Embryonic facial prominence (tissue), 1 donor: Measurements from ENCODE around the gene ANK2.

Source experiments
- DNase-seq: peaks from one replicate; pipeline ENCODE4 v3.0.0-alpha.2; 2016; ENCODE audit errors: extremely low spot score

Gene ANK2

DNA sequence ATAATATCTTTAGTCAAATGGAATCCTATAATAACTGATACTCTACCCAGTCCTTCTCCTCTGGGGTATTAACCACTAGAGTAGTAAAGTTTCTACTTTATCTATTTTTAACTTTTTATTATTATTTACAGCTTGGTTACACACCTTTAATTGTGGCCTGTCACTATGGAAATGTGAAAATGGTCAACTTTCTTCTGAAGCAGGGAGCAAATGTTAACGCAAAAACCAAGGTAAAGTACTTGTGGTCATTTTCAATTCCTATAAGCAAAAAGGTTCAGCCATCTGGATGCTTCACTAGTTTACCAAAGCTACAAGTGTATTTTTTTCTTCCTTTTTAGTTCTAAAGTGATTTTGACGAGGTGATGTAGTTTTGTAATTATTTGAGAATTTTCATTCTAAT lies 238.8 kb downstream of the ANK2 start:
- DNase-seq: no peak

DNA sequence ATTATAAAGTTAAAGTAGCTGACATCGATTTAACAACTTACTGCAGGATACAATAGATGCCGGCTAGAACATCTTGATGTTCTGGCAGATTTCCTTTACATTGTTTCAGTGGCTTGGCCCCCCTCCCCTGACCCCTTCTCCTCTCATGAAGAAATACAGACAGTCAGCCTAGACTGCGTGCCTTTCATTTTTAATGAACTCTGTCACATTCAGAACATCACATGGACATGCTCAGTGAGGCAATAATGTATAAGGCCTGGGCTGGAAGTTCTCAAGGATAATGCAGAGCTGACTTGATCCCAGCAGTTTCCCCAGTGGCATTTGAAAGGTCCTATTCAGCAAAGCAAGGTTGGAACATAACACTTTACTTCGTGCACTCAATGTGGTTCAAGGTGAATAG lies 239.2 kb downstream of the ANK2 start:
- DNase-seq: no peak

DNA sequence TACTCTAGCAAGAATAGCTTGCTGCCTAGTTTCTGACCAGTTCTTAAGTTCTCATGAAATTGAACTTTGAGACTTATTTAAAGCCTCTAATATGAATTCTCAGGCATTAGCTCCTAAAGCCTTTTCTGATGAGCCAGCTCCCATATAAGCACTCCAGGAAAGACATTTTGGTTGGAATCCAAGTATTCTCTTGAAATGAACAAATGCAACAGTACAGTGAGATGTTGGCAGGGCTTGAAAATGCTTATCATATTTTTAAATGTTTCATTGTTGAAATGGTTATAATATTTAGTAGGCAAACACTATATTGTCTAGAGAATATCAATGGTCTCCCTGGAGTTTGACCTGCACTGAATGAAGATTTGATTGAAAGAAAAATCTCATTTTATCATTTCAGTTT lies 240.3 kb downstream of the ANK2 start:
- DNase-seq: no peak

DNA sequence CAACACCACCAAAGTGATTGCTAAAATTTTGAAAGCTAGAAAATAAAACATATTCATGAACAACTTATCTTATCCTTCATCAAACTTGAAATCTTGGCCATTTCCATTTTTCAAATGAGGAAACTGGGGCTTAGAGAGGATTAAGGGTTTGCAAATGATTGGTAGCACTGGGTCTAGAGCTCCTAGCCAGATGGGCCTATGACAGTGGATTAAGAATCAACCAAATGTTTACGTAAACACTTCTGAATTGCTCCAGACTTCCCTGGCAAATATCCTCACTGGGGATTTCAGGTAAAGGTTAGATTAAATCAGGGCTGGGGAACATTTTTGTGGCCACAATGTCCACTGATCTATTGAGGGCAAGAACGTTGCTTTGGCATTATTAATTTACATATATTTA lies 241.2 kb downstream of the ANK2 start:
- DNase-seq: no peak

DNA sequence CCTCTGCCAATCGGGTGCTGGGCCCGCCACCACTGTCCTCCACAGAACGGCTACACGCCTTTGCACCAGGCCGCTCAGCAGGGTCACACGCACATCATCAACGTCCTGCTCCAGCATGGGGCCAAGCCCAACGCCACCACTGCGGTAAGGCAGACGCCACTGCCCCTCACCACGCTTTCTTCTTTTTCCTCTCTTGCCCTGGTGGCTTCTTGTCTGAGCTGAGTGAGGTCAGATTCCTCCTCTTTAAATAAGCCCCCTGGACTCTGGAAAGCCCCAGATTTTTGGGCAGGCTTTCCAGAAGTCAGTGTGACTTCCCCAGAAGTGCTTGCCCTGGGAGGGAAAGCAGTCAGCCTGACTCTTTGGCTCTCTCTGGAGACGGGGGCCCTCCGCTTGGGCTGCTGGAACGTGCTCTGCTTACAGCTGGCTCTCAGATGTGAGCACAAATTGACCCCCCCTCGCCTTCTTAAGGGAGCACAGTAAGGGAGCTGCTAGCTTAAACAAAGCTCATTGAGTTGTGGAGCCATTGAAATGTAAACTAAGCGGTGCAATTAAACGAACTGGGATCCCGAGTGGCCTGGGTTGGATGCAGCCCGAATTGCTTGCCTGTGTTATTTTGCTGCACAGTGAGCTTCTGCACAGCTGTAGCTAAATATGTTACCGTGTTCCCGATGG lies 243.1 kb downstream of the ANK2 start:
- DNase-seq: peak; percentile 59

DNA sequence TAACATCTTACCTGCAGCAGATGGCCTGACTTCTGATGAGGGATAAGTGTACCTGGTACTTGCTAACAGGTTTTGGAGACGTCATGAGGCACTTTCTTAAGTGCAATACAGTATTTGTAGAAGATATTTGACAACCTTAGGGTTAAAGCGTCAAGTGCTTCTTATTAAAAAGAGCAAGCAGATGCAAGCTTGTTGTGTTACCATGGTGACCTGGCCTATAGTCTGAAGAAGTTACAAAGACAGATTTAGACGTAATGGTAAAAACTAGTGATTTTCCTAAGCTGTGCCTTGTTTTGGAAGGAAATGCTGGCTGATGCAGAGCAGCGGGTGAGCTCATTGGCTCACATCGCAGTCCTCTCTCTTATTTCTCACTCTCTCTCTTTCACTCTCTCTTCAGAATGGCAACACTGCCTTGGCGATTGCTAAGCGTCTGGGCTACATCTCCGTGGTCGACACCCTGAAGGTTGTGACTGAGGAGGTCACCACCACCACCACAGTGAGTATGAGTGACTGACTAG lies 243.6 kb downstream of the ANK2 start:
- DNase-seq: peak; percentile 83

DNA sequence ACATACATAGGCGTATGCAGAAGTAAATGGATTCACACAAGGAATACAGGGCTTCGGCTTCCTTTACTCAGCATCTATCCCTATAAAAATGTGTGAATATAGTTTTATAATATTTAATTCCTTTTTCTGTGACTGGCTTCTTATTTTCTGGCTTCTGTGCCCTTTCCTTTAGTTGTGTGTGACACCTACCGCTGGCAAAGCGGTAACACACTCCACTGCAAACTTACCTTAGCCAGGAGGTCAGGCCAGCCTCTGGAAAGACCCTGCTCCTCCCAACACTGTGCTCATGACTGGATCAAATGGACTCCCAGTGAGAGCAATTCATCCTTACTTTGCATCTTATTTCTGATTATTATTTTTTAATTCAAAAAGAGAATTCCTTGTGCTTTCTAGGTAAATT lies 244.2 kb downstream of the ANK2 start:
- DNase-seq: no peak

DNA sequence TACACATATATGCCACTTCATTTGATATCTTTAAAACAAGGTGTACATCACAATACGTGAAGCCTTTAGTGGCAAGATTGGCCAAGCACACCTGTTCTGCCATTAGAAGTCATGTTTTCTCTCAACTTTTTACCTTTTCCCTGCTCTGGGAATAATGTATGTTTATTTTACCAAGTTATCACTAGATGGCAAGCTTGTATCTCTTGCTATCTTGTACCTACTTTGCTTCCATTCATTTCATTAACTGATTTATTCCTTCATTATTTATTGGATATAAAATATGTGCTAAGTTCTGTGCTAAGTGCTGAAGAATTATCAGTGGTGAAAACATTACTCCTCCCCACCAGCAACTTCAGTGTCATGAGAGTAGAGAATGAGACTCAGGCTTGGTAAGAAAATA lies 245.5 kb downstream of the ANK2 start:
- DNase-seq: no peak

DNA sequence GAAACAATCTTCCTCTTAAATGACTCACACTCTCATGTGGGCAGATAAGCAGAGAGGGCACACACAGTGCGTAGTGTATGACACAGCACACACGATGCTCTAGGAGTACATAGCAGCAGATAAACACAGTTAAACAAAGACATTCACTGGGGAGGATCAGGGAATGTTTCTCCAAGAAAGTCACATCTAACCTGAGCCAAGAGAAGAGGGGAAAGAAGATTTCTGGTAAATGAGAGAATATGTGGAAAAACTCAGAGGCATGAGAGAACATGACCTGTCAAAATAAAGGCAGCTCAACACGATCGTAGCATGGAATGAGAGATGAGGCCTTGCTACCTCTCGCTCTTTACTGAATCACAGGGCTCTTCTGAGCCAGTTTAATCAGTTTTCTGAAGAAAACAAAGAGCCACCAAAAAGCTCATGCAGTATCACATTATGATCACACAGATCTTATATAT lies 251.0 kb downstream of the ANK2 start:
- DNase-seq: no peak

DNA sequence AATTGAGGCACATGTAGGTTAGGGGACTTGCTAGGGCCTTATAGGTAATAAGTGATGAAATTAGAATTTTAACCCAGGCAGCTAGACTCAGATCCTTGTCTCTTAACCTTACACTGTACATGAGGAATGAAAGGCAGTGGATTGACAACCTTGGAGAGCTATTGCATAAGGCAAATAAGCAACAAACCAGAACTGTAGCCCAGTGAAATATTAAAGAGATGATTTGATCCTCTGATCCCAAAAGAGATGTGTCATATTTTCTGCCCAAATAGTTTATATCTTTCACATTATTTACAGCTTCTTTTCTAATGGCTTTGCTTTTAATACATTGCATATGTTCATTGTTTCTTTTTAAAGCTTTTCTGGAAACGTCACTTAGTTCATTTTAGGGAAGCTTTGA lies 252.6 kb downstream of the ANK2 start:
- DNase-seq: no peak

DNA sequence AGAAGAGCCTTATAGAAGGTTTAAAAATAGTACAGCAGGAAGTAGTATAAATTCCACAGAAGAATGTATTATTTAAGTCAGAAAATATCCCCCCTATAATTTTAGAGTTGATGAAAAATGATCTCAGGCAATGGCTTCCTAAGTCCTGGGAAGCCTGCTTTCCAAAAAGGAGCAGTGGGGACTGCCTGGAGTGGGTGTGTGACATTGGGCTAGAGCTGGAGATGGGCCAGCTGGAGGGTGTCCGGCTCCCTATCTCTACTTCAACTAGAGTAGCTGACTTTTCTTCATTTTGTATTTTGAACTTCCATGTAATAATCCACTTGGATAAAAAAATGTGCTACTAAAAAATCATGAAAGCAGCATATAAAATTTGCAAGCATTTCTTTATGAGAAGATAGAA lies 253.9 kb downstream of the ANK2 start:
- no peak for DNase-seq

DNA sequence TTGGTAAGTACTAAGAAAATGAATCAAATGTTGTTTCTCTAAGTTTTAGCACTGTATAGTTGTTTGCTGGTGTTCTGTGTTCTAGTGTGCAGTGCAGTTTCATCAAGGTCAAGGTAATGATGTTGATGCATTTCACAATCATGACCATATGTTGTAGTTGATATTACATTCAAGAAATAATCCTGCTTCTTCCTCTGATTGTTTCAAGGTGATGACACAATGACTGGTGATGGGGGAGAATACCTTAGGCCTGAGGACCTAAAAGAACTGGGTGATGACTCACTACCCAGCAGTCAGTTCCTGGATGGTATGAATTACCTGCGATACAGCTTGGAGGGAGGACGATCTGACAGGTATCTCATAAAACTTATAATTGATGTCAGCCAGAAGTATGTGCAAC lies 261.6 kb downstream of the ANK2 start:
- DNase-seq: no peak

DNA sequence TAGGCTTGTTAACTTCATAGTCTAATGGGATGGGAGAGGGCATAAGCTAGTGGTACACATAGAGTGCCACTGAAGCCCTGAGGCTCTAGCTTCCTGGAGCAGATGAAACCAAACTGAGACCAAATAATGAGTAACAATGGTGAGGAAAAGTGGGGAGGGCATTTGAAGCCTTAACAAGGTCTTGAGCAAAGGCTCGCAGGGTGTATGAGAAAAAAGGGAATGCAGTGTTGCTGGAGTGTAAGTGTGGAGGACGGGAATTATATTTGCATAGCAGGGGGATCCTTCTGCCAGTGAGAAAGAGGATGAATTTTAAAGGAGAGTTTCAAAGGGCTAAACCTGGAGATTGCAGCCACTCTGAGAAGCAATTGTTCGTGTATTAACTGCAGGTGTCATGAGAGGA lies 263.1 kb downstream of the ANK2 start:
- no peak for DNase-seq

DNA sequence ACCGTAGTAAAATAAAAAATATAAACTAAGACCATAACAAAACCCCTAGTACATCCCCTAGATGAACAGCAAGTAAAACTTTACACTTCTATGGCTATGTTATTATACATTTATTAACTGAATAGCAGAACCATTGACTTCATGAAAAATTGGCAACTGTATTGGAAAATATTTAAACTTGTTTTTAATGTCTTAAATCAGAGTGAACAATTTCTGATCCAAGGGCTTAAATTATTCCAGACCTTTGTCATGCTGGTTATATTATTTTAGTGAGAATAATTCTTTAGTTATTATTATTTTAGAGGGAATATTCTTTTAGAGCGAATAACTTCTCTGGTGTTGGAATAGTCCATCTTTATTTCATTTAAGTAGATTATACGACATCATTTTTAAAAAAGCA lies 265.0 kb downstream of the ANK2 start:
- no peak for DNase-seq

DNA sequence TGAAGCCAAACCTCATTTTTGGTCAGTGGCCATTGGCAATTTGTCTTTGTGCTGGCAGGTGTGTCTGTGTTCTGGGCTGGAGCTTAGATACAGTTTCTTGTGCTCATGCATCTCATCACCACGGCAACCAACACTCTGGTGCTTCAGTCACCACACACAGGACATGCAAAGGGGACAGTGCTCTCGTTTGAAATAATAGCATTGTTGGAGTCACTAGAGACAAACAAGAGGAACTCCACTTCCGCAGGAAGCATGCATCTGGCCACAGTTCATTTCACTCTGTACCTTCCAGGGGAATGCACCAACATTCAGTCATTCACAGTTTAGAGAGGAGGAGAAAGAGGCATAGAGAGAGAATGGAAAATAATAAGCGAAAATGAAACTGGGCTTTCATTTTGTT lies 267.4 kb downstream of the ANK2 start:
- DNase-seq: no peak

DNA sequence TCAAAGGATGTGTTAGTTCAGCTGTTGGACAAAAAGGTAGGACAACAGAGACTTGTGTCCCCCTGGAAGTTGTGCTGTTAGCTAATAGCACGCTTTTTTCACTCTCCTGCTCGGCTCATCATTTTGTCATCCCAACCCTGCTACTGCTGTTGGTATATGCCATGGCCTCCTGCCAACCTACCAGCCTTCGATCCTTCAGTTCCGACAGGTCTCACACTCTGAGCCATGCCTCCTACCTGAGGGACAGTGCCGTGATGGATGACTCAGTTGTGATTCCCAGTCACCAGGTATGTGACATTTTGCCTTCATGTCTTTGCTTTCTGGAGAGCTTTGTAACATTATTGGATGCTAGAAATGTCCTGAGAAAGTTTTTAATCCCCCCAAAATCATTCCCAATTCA lies 268.1 kb downstream of the ANK2 start:
- no peak for DNase-seq

DNA sequence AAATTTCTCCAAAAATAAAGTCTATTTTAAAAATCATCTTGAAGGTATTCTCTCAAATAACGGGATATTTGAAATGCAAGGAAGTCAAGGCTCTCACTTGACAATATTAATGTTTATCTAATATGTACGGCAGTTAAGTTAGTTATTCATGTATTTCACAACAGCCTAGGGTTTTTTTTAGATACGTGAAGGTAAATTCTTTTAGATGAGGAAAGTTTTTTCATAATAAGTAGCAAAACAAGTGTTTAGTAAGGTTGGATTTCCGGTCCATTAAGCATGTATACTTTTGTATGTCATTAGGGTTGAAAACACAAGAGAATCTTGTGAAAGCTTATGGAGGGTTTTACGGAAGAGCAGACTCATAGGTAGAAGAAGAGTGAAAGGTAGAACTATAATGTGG lies 273.3 kb downstream of the ANK2 start:
- no peak for DNase-seq

DNA sequence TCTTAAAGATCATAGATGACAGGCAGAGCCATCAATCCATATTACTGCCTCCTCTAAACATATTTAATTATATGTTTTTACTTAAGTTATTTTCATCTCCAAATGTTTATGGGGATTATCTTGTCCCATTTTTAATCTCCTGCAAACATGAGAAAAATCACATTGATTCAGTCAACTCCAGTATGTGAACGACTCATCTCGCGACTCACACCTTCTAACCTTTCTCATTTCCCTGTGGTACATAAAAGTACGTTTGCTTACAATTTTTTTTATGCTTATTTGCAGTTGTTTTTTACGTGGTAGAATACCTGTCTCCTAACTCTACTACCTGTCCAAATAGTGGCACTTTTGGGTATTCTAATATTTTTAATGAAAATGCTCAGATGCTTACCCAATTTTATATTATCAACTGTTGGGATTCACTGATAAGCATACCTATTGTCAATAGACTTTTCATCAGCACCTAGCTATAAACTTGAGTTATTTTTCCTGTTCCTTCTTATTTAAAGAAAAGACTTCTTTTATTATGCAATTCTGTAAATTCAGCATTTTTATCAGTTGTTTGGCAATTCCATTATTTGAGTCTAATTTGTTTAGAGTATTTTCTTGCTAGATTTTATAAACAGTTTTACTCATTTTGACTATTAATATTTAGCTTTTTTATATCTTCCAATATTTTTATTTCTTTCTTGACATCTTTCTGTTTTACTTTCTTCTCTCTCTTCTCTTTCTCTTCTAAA lies 276.6 kb downstream of the ANK2 start:
- no peak for DNase-seq

DNA sequence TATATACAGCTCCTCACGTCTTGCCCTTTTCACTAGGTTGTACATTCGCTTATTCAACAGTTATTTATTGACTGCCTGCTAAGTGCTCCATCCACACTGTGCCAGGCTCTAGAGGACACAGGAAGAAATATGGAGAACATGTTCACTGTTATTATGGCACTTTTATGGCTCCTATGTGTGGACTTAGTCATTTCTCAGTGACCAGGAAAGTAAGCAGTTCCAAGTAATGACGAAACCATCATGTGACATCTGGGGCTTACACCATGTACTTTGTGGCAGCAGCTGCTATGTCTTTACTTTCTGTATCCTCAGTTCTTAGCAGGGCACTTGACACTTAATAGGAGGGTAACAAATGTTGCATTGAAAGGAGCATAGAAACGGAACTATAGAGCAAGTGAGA lies 278.0 kb downstream of the ANK2 start:
- no peak for DNase-seq

DNA sequence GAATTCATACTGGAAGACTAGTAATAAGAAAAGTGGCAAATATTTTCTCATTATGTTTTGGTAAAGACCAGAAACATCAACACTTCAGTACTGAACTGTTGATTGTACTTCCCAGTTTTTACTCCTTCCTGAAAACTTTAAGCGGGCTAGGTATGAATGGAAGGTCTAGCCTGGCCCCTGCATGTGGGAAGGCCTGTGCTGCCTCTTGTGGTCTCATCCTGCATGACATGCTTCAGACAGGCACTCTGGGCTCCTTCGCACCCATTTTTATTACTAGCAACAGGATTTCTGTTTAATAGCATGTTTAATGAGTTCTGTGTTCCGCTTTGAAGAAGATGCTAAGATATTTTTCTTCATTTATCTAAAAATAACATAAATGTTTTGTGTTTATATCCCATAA lies 279.1 kb downstream of the ANK2 start:
- no peak for DNase-seq

DNA sequence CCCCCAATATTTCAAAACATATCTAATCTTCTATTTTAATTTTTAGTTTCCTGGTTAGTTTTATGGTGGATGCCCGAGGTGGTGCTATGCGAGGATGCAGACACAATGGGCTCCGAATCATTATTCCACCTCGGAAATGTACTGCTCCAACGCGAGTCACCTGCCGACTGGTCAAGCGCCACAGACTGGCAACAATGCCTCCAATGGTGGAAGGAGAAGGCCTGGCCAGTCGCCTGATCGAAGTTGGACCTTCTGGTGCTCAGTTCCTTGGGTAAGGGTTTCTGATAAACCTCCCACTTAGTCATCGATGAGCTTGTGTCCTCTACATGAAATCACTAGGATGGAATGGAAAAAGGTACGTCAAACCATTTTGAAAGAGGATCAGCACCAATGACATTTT lies 280.7 kb downstream of the ANK2 start:
- DNase-seq: no peak

DNA sequence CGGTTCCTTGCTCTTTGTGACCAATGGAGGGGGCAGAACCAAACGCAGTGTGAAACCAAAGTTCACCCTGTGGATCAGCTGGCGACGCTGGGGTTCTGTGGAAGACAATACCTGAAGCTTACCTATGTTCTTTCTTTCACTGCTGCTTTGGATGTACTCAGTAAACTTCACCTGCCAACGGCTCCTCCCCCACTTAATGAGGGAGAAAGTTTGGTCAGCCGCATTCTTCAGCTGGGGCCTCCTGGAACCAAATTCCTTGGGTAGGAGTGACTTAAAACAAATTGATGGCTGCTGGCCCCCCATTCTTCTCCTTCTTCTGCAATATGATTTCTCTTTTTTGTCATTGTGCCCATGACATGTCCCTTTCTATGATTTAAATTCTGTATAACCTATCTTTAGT lies 282.4 kb downstream of the ANK2 start:
- no peak for DNase-seq

DNA sequence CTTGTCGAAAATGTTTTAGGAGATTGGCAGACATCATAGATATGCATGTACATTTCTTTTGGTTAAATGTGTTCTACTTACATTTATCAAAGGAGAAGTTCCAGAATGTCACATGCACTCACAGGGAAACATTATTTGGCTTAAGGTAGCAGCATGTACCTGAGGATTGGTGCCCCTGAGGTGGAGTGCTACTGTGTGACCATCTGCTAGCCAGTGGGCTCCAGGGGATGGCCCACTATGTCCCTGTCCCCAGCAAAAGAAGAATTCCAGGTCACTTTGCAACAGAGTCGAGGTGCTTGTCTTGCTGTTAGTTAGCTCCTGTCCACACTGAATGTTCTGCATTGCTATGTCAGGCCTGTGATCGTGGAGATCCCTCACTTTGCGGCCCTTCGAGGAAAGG lies 283.2 kb downstream of the ANK2 start:
- DNase-seq: no peak

DNA sequence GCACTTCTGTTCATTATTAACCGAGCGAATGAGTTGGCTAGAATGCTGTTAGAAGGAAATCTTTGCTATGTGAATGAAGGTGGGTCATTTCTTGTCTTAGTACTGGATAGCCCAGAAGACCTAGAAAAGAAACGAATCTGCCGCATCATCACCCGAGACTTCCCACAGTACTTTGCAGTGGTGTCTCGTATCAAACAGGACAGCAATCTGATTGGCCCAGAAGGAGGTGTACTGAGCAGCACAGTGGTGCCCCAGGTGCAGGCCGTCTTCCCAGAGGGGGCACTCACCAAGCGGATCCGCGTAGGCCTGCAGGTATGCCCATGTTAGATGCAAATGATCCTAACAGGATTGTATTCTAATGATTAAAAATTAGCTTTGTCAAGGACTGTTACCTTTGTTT lies 286.3 kb downstream of the ANK2 start:
- DNase-seq: no peak
